SK-N-SH treated with all-trans-retinoic acid at 6 μM for 48 hours (cell line): ENCODE data around the gene HS6ST3.

Experiments
- ATAC-seq: fragments of 200-7000 bp; cut with Tn5 transposase; 3 replicates; pipeline ENCODE4 v1.9.1; 2020; ENCODE audit warnings: mild to moderate bottlenecking, moderate library complexity
- ARNTL ChIP-seq: fragments of 450-650 bp; formaldehyde crosslinking; IDR thresholded peaks from 2 replicates; pipeline ENCODE4 v1.5.0; 2020; ENCODE audit warnings: low read depth, mild to moderate bottlenecking, moderate library complexity, borderline replicate concordance
- BACH2 ChIP-seq: fragments of 250-450 bp; sonication (Bioruptor Pico); IDR thresholded peaks from 2 replicates; pipeline ENCODE4 v1.9.0; 2021; ENCODE audit warnings: mild to moderate bottlenecking, borderline replicate concordance
- CSDC2 ChIP-seq: fragments of 250-450 bp; sonication (Bioruptor Pico); IDR thresholded peaks from 2 replicates; pipeline ENCODE4 v1.5.0; 2020; ENCODE audit warnings: mild to moderate bottlenecking, moderate library complexity
- ESRRG ChIP-seq: fragments of 250-450 bp; sonication (Bioruptor Pico); IDR thresholded peaks from 2 replicates; pipeline ENCODE4 v1.6.1; 2021; ENCODE audit warnings: mild to moderate bottlenecking
- GLIS3 ChIP-seq: fragments of 250-450 bp; sonication (Bioruptor Pico); IDR thresholded peaks from 2 replicates; pipeline ENCODE4 v1.5.0; 2020; ENCODE audit warnings: mild to moderate bottlenecking, moderate library complexity
- ISL1 ChIP-seq: fragments of 250-450 bp; sonication (Bioruptor Pico); IDR thresholded peaks from 2 replicates; pipeline ENCODE4 v2.1.2; 2022; ENCODE audit warnings: mild to moderate bottlenecking, moderate library complexity
- OSR1 ChIP-seq: fragments of 250-450 bp; sonication (Bioruptor Pico); IDR thresholded peaks from 2 replicates; pipeline ENCODE4 v1.8.0; 2022; ENCODE audit warnings: moderate library complexity, mild to moderate bottlenecking, inconsistent platforms
- PPARA ChIP-seq: fragments of 250-450 bp; sonication (Bioruptor Pico); IDR thresholded peaks from 2 replicates; pipeline ENCODE4 v1.5.0; 2020; ENCODE audit warnings: mild to moderate bottlenecking, borderline replicate concordance
- RARB ChIP-seq: fragments of 250-450 bp; sonication (Bioruptor Pico); IDR thresholded peaks from 2 replicates; pipeline ENCODE4 v1.8.0; 2021; ENCODE audit warnings: mild to moderate bottlenecking, moderate library complexity
- SNAI2 ChIP-seq: fragments of 250-450 bp; sonication (Bioruptor Pico); IDR thresholded peaks from 2 replicates; pipeline ENCODE4 v1.5.0; 2020; ENCODE audit warnings: mild to moderate bottlenecking, moderate library complexity
- TCF4 ChIP-seq: fragments of 250-450 bp; sonication (Bioruptor Pico); IDR thresholded peaks from 2 replicates; pipeline ENCODE4 v1.8.0; 2021; ENCODE audit warnings: mild to moderate bottlenecking, moderate library complexity, borderline replicate concordance
- TOX ChIP-seq: fragments of 250-450 bp; sonication (Bioruptor Pico); IDR thresholded peaks from 2 replicates; pipeline ENCODE4 v1.8.0; 2021; ENCODE audit warnings: mild to moderate bottlenecking, moderate library complexity, borderline replicate concordance
- TSHZ2 ChIP-seq: fragments of 250-450 bp; sonication (Bioruptor Pico); IDR thresholded peaks from 2 replicates; pipeline ENCODE4 v1.5.0; 2020; ENCODE audit warnings: mild to moderate bottlenecking, moderate library complexity
- ZC3H10 ChIP-seq: fragments of 250-450 bp; sonication (Bioruptor Pico); IDR thresholded peaks from 2 replicates; pipeline ENCODE4 v1.5.1; 2021; ENCODE audit warnings: mild to moderate bottlenecking, moderate library complexity
- ZFP3 ChIP-seq: fragments of 250-450 bp; sonication (Bioruptor Pico); IDR thresholded peaks from 2 replicates; pipeline ENCODE4 v1.5.0; 2020; ENCODE audit warnings: mild to moderate bottlenecking, moderate library complexity
- ZFP30 ChIP-seq: fragments of 450-650 bp; formaldehyde crosslinking; IDR thresholded peaks from 2 replicates; pipeline ENCODE4 v1.5.0; 2022; ENCODE audit warnings: mild to moderate bottlenecking, moderate library complexity
- ZNF565 ChIP-seq: fragments of 450-650 bp; formaldehyde crosslinking; conservative IDR thresholded peaks from 2 replicates; pipeline ENCODE4 v1.5.0; 2020; ENCODE audit warnings: low read depth, mild to moderate bottlenecking, moderate library complexity
- ZNF70 ChIP-seq: fragments of 450-650 bp; formaldehyde crosslinking; IDR thresholded peaks from 2 replicates; pipeline ENCODE4 v1.5.0; 2020; ENCODE audit warnings: mild to moderate bottlenecking, moderate library complexity
- ZNF8 ChIP-seq: fragments of 450-650 bp; formaldehyde crosslinking; IDR thresholded peaks from 2 replicates; pipeline ENCODE4 v1.5.0; 2020; ENCODE audit warnings: mild to moderate bottlenecking, moderate library complexity
- TF ChIP-seq, protein P1 (sequence below): fragments of 250-450 bp; sonication (Bioruptor Pico); IDR thresholded peaks from 2 replicates; pipeline ENCODE4 v1.8.0; 2020; ENCODE audit warnings: mild to moderate bottlenecking, moderate library complexity, borderline replicate concordance
- TF ChIP-seq, protein P2 (sequence below): fragments of 250-450 bp; sonication (Bioruptor Pico); IDR thresholded peaks from 2 replicates; pipeline ENCODE4 v1.8.0; 2021; ENCODE audit warnings: low read depth, mild to moderate bottlenecking, moderate library complexity, borderline replicate concordance
- TF ChIP-seq, protein P3 (sequence below): fragments of 250-450 bp; sonication (Bioruptor Pico); IDR thresholded peaks from 2 replicates; pipeline ENCODE4 v1.5.1; 2020; ENCODE audit warnings: low read depth, mild to moderate bottlenecking, moderate library complexity
- TF ChIP-seq, protein P4 (sequence below): fragments of 250-450 bp; sonication (Bioruptor Pico); IDR thresholded peaks from 2 replicates; pipeline ENCODE4 v1.5.1; 2021; ENCODE audit warnings: mild to moderate bottlenecking, moderate library complexity

HS6ST3 gene

GRCh38 chr13:96744367-96745331, 654.7 kb downstream of the HS6ST3 start:
- no peak for ATAC-seq
- no peak for TF ChIP-seq ZFP30 (CRISPR knock-in tag)
- TF ChIP-seq ZNF70 (CRISPR knock-in tag) = no peak
- no peak for TF ChIP-seq PPARA (CRISPR knock-in tag)
- TF ChIP-seq OSR1 (CRISPR knock-in tag) = no peak
- TF ChIP-seq, protein P1, sequence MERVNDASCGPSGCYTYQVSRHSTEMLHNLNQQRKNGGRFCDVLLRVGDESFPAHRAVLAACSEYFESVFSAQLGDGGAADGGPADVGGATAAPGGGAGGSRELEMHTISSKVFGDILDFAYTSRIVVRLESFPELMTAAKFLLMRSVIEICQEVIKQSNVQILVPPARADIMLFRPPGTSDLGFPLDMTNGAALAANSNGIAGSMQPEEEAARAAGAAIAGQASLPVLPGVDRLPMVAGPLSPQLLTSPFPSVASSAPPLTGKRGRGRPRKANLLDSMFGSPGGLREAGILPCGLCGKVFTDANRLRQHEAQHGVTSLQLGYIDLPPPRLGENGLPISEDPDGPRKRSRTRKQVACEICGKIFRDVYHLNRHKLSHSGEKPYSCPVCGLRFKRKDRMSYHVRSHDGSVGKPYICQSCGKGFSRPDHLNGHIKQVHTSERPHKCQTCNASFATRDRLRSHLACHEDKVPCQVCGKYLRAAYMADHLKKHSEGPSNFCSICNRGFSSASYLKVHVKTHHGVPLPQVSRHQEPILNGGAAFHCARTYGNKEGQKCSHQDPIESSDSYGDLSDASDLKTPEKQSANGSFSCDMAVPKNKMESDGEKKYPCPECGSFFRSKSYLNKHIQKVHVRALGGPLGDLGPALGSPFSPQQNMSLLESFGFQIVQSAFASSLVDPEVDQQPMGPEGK (CRISPR knock-in tag) = no peak
- no peak for TF ChIP-seq RARB (CRISPR knock-in tag)
- no peak for TF ChIP-seq ZNF8 (CRISPR knock-in tag)
- no peak for TF ChIP-seq TSHZ2 (CRISPR knock-in tag)
- no peak for TF ChIP-seq TCF4 (CRISPR knock-in tag)
- no peak for TF ChIP-seq ZFP3 (CRISPR knock-in tag)
- TF ChIP-seq CSDC2 = no peak
- no peak for TF ChIP-seq TOX (CRISPR knock-in tag)
- no peak for TF ChIP-seq GLIS3 (CRISPR knock-in tag)
- TF ChIP-seq, protein P2, sequence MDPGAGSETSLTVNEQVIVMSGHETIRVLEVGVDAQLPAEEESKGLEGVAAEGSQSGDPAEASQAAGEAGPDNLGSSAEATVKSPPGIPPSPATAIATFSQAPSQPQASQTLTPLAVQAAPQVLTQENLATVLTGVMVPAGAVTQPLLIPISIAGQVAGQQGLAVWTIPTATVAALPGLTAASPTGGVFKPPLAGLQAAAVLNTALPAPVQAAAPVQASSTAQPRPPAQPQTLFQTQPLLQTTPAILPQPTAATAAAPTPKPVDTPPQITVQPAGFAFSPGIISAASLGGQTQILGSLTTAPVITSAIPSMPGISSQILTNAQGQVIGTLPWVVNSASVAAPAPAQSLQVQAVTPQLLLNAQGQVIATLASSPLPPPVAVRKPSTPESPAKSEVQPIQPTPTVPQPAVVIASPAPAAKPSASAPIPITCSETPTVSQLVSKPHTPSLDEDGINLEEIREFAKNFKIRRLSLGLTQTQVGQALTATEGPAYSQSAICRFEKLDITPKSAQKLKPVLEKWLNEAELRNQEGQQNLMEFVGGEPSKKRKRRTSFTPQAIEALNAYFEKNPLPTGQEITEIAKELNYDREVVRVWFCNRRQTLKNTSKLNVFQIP (CRISPR knock-in tag) = no peak
- TF ChIP-seq BACH2 (CRISPR knock-in tag) = no peak
- TF ChIP-seq, protein P3, sequence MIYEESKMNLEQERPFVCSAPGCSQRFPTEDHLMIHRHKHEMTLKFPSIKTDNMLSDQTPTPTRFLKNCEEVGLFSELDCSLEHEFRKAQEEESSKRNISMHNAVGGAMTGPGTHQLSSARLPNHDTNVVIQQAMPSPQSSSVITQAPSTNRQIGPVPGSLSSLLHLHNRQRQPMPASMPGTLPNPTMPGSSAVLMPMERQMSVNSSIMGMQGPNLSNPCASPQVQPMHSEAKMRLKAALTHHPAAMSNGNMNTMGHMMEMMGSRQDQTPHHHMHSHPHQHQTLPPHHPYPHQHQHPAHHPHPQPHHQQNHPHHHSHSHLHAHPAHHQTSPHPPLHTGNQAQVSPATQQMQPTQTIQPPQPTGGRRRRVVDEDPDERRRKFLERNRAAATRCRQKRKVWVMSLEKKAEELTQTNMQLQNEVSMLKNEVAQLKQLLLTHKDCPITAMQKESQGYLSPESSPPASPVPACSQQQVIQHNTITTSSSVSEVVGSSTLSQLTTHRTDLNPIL (CRISPR knock-in tag) = no peak
- TF ChIP-seq ESRRG (CRISPR knock-in tag) = no peak
- no peak for TF ChIP-seq ZC3H10 (CRISPR knock-in tag)
- no peak for TF ChIP-seq SNAI2 (CRISPR knock-in tag)
- no peak for TF ChIP-seq ZNF565 (CRISPR knock-in tag)
- TF ChIP-seq, all 23 proteins: peak for 0

DNA sequence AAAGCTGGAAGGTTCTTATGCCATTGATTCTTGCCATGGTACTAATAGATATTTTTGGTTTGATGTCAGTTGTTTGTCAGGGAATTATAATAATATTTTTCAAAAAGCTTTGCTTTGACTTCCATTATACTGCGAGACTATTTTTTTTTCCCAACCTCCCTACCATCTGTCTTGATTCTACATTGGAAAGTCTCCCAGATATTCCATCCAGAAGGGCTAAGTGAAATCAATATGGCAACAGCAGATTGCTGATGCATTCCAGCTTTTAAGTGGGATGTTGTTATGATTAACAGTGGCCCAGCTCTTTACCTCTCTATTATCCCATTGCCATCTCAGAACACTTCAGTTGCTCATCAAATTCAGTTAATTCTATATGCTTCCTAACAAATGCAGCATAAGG, 657.0 kb downstream of the HS6ST3 start:
- no peak for TF ChIP-seq ISL1 (CRISPR knock-in tag)
- TF ChIP-seq ESRRG (CRISPR knock-in tag) = no peak
- no peak for TF ChIP-seq TSHZ2 (CRISPR knock-in tag)
- TF ChIP-seq RARB (CRISPR knock-in tag) = no peak
- no peak for TF ChIP-seq GLIS3 (CRISPR knock-in tag)
- TF ChIP-seq ZNF565 (CRISPR knock-in tag) = no peak
- no peak for TF ChIP-seq TOX (CRISPR knock-in tag)
- no peak for TF ChIP-seq ZC3H10 (CRISPR knock-in tag)
- TF ChIP-seq BACH2 (CRISPR knock-in tag) = no peak
- TF ChIP-seq TCF4 (CRISPR knock-in tag) = no peak
- TF ChIP-seq ZNF70 (CRISPR knock-in tag) = no peak
- TF ChIP-seq ARNTL (CRISPR knock-in tag) = no peak
- TF ChIP-seq ZFP3 (CRISPR knock-in tag) = no peak
- TF ChIP-seq OSR1 (CRISPR knock-in tag) = no peak
- TF ChIP-seq CSDC2 = no peak
- no peak for TF ChIP-seq PPARA (CRISPR knock-in tag)
- TF ChIP-seq, protein P4, sequence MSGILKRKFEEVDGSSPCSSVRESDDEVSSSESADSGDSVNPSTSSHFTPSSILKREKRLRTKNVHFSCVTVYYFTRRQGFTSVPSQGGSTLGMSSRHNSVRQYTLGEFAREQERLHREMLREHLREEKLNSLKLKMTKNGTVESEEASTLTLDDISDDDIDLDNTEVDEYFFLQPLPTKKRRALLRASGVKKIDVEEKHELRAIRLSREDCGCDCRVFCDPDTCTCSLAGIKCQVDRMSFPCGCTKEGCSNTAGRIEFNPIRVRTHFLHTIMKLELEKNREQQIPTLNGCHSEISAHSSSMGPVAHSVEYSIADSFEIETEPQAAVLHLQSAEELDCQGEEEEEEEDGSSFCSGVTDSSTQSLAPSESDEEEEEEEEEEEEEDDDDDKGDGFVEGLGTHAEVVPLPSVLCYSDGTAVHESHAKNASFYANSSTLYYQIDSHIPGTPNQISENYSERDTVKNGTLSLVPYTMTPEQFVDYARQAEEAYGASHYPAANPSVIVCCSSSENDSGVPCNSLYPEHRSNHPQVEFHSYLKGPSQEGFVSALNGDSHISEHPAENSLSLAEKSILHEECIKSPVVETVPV (CRISPR knock-in tag) = no peak
- TF ChIP-seq SNAI2 (CRISPR knock-in tag) = no peak
- TF ChIP-seq, protein P3 (CRISPR knock-in tag) = no peak
- TF ChIP-seq ZFP30 (CRISPR knock-in tag) = no peak
- ATAC-seq = no peak
